SK-N-SH (cell line): ENCODE results near the gene SSBP2. TPM values are rescaled to one million over a fixed set of nuclear protein-coding genes. Genes with fewer than 3 reads are reported as not detected.

Experiments
- CTCF ChIA-PET: fragments of 300-600, 350-600 bp; formaldehyde crosslinking; extraction: SDS; loops from one replicate; lab custom pipeline; 2021; lab: Yijun Ruan, JAX
- POLR2A ChIA-PET: fragments of 350-600 bp; sonication (Branson Sonifier 250); formaldehyde crosslinking; extraction: SDS; loops from one replicate; lab custom pipeline; 2020; ENCODE audit warnings: antibody characterized with exemption, inconsistent platforms; lab: Yijun Ruan, JAX
- DNase-seq: peaks from one replicate; pipeline ENCODE4 v3.0.0; 2012
- H2AFZ ChIP-seq: fragments of 200-600 bp; sonication (generic); 2 replicates; pipeline ENCODE4 v1.8.1; 2016; ENCODE audit warnings: antibody characterized with exemption, mild to moderate bottlenecking, low read depth
- H3F3A ChIP-seq: fragments of 200-600 bp; sonication (generic); replicated peaks from 2 replicates; pipeline ENCODE3; 2016; ENCODE audit warnings: antibody characterized with exemption, mild to moderate bottlenecking; ENCODE audit not compliant: insufficient read depth
- H3K27ac ChIP-seq, 2 experiments: fragments of 200-500 bp in 1 of 2; fragments of 200-600 bp in 1 of 2; sonication (Bioruptor generic) in 1 of 2; sonication (generic), shearing (Covaris generic) in 1 of 2; 2 replicates each; pipeline versions ENCODE4 v1.5.1 to v1.6.1; 2014 to 2016; ENCODE audit warnings: low read depth in 2 of 2, inconsistent platforms in 1 of 2, low read length in 1 of 2, mild to moderate bottlenecking in 1 of 2, mixed read lengths in 1 of 2
- H3K27me3 ChIP-seq: fragments of 200-600 bp; sonication (generic), shearing (Covaris generic); 2 replicates; pipeline ENCODE4 v1.6.1; 2016; ENCODE audit warnings: mixed run types; ENCODE audit not compliant: insufficient read depth
- H3K36me3 ChIP-seq, 2 experiments: fragments of 200-500 bp in 1 of 2; fragments of 200-600 bp in 1 of 2; sonication (Bioruptor generic) in 1 of 2; sonication (generic) in 1 of 2; replicated peaks in 1 of 2; 2 replicates each; pipeline versions ENCODE3 to v1.5.1; 2014 to 2016; ENCODE audit warnings: low read length in 1 of 2, mild to moderate bottlenecking in 1 of 2; ENCODE audit not compliant: insufficient read depth in 2 of 2, control insufficient read depth in 1 of 2
- H3K4me1 ChIP-seq, 2 experiments: fragments of 200-500 bp in 1 of 2; fragments of 200-600 bp in 1 of 2; sonication (Bioruptor generic) in 1 of 2; sonication (generic), shearing (Covaris generic) in 1 of 2; 2 replicates each; pipeline versions ENCODE4 v1.5.1 to v1.6.1; 2014 to 2016; ENCODE audit warnings: low read depth in 1 of 2, low read length in 1 of 2, mixed run types in 1 of 2; ENCODE audit not compliant: insufficient read depth in 2 of 2, control insufficient read depth in 1 of 2
- H3K4me2 ChIP-seq: fragments of 200-600 bp; sonication (generic), shearing (Covaris generic); 2 replicates; pipeline ENCODE4 v1.6.1; 2017; ENCODE audit warnings: mixed run types
- H3K4me3 ChIP-seq, 2 experiments: fragments of 200-500 bp in 1 of 2; fragments of 200-600 bp in 1 of 2; sonication (Bioruptor generic) in 1 of 2; sonication (generic), shearing (Covaris generic) in 1 of 2; 2 replicates each; pipeline versions ENCODE4 v1.5.1 to v1.8.1; 2014 to 2016; ENCODE audit warnings: low read depth in 2 of 2, inconsistent platforms in 1 of 2, low read length in 1 of 2, mild to moderate bottlenecking in 1 of 2, mixed read lengths in 1 of 2, moderate library complexity in 1 of 2
- H3K79me2 ChIP-seq: fragments of 200-600 bp; sonication (generic); 2 replicates; pipeline ENCODE4 v1.8.1; 2017; ENCODE audit warnings: mild to moderate bottlenecking; ENCODE audit not compliant: insufficient read depth
- H3K9ac ChIP-seq: fragments of 200-600 bp; sonication (generic); 2 replicates; pipeline ENCODE4 v1.6.1; 2017; ENCODE audit warnings: mixed run types
- H3K9me2 ChIP-seq: fragments of 200-600 bp; sonication (generic); 2 replicates; pipeline ENCODE4 v1.6.1; 2017; ENCODE audit warnings: mixed run types
- H3K9me3 ChIP-seq: fragments of 200-600 bp; sonication (generic); 2 replicates; pipeline ENCODE4 v1.6.1; 2017; ENCODE audit warnings: mixed run types, mild to moderate bottlenecking, moderate library complexity
- H4K20me1 ChIP-seq: fragments of 200-600 bp; sonication (generic); 2 replicates; pipeline ENCODE4 v1.6.1; 2017; ENCODE audit warnings: mild to moderate bottlenecking, mixed run types; ENCODE audit not compliant: insufficient read depth
- CHD2 ChIP-seq: fragments of 150-350 bp; IDR thresholded peaks from 2 replicates; pipeline ENCODE4 v1.6.1; 2018; ENCODE audit warnings: low read length; ENCODE audit not compliant: partially characterized antibody
- ELF1 ChIP-seq: IDR thresholded peaks from 2 replicates; pipeline ENCODE4 v1.4.0; 2012
- EP300 ChIP-seq, 2 experiments: IDR thresholded peaks; 2 replicates each; pipeline versions ENCODE4 v1.4.0 to v1.6.1; 2012; ENCODE audit warnings: borderline replicate concordance in 1 of 2, low read depth in 1 of 2, low read length in 1 of 2
- EZH2phosphoT487 ChIP-seq: fragments of 200-600 bp; sonication (generic); IDR thresholded peaks from 2 replicates; pipeline ENCODE4 v1.6.1; 2017; ENCODE audit warnings: low read depth, mixed run types, mild to moderate bottlenecking, antibody characterized with exemption, moderate library complexity, borderline replicate concordance
- FOXM1 ChIP-seq: IDR thresholded peaks from 2 replicates; pipeline ENCODE4 v1.4.0; 2012; ENCODE audit warnings: low read depth, mild to moderate bottlenecking
- IRF3 ChIP-seq: fragments of 150-350 bp; IDR thresholded peaks from 2 replicates; pipeline ENCODE4 v1.6.1; 2016; ENCODE audit warnings: mild to moderate bottlenecking, low read depth, low read length
- JUND ChIP-seq: IDR thresholded peaks from 2 replicates; pipeline ENCODE4 v1.4.0; 2012
- MEF2A ChIP-seq: IDR thresholded peaks from 2 replicates; pipeline ENCODE4 v1.4.0; 2012; ENCODE audit warnings: low read depth, borderline replicate concordance
- NRF1 ChIP-seq: IDR thresholded peaks from 2 replicates; pipeline ENCODE4 v1.6.1; 2012; ENCODE audit warnings: low read depth, mild to moderate bottlenecking, low read length
- PBX3 ChIP-seq: IDR thresholded peaks from 2 replicates; pipeline ENCODE4; 2012
- POLR2AphosphoS5 ChIP-seq: IDR thresholded peaks from 2 replicates; pipeline ENCODE4 v1.6.1; 2012; ENCODE audit warnings: low read depth, low read length
- RAD21 ChIP-seq: IDR thresholded peaks from 2 replicates; pipeline ENCODE4 v1.6.1; 2012; ENCODE audit warnings: mild to moderate bottlenecking, low read length
- RXRA ChIP-seq: IDR thresholded peaks from 2 replicates; pipeline ENCODE4 v1.4.0; 2012; ENCODE audit warnings: low read depth, mild to moderate bottlenecking, borderline replicate concordance
- SIN3A ChIP-seq: IDR thresholded peaks from 2 replicates; pipeline ENCODE4 v1.6.1; 2012; ENCODE audit warnings: low read depth, mild to moderate bottlenecking, low read length, moderate library complexity, borderline replicate concordance
- SMC3 ChIP-seq: IDR thresholded peaks from 2 replicates; pipeline ENCODE4 v1.6.1; 2012; ENCODE audit warnings: low read depth, low read length, improper control_type of control experiment
- TAF1 ChIP-seq: IDR thresholded peaks from 2 replicates; pipeline ENCODE4 v1.6.1; 2012; ENCODE audit warnings: low read depth, mild to moderate bottlenecking, low read length, moderate library complexity, borderline replicate concordance
- TCF12 ChIP-seq: IDR thresholded peaks from 2 replicates; pipeline ENCODE4 v1.4.0; 2012
- TEAD4 ChIP-seq: IDR thresholded peaks from 2 replicates; pipeline ENCODE4 v1.4.0; 2012; ENCODE audit warnings: mild to moderate bottlenecking, borderline replicate concordance; ENCODE audit not compliant: insufficient read depth
- YY1 ChIP-seq: IDR thresholded peaks from 2 replicates; pipeline ENCODE4 v1.4.0; 2012; ENCODE audit warnings: low read depth, mild to moderate bottlenecking
- WGBS: methylation state at CpG from one replicate; pipeline ENCODE4 v1.1.6; 2017; ENCODE audit warnings: low lambda C conversion rate; 5-methylcytosine and 5-hydroxymethylcytosine counted together
- polyA plus RNA-seq, 3 experiments: library from polyadenylated mRNA; depleted of rRNA; stranded (reverse); fragments of >200 nt; gene quantifications; 2 replicates each; pipeline ENCODE4 v1.2.3, GENCODE V29; 2012
- TF ChIP-seq, protein P1 (sequence below): IDR thresholded peaks from 2 replicates; pipeline ENCODE4 v1.4.0; 2012; ENCODE audit warnings: low read depth, borderline replicate concordance

The SSBP2 gene
- polyA plus RNA-seq, 1 of the 3 experiments (the other 2 are of a cell fraction) = 35.3 TPM

- Histone ChIP-seq H3K4me1 (no peaks in the 10 kb centered on the region; a peak in 1 of 4 replicates), H3K4me2 (no peak overlapping the region), H3K9me3 (no peaks in the 10 kb centered on the region), H3K27me3 (no peaks in the 10 kb centered on the region), H3K4me3 (no peak overlapping the region), H3K79me2 (no peaks in the 10 kb centered on the region), H3K27ac (no peak overlapping the region), H3F3A (no peaks in the 10 kb centered on the region), H3K9me2 (no peaks in the 10 kb centered on the region), H3K9ac (no peak overlapping the region), H4K20me1 (no peaks in the 10 kb centered on the region), H2AFZ (no peak overlapping the region), H3K36me3 (no peaks in the 10 kb centered on the region)
- no peak for TF ChIP-seq NRF1
- TF ChIP-seq FOXM1 = no peak
- TF ChIP-seq JUND = no peak
- TF ChIP-seq MEF2A = no peak
- TF ChIP-seq RXRA = no peak
- TF ChIP-seq RAD21 = no peak
- no peak for TF ChIP-seq TCF12
- TF ChIP-seq EP300 (IDR thresholded peaks at IDR 0.05; ENCODE audit: borderline replicate concordance in 1 of 2, low read depth in 1 of 2, low read length in 1 of 2) = no peak
- no peak for TF ChIP-seq PBX3
- no peak for TF ChIP-seq CHD2
- no peak for TF ChIP-seq SMC3
- no peak for TF ChIP-seq SIN3A
- no peak for TF ChIP-seq TEAD4
- no peak for TF ChIP-seq TAF1
- no peak for TF ChIP-seq POLR2AphosphoS5
- no peak for TF ChIP-seq EZH2phosphoT487
- no peak for TF ChIP-seq IRF3
- TF ChIP-seq, protein P1, sequence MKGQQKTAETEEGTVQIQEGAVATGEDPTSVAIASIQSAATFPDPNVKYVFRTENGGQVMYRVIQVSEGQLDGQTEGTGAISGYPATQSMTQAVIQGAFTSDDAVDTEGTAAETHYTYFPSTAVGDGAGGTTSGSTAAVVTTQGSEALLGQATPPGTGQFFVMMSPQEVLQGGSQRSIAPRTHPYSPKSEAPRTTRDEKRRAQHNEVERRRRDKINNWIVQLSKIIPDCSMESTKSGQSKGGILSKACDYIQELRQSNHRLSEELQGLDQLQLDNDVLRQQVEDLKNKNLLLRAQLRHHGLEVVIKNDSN = no peak
- TF ChIP-seq ELF1 = no peak
- TF ChIP-seq YY1 = no peak
- ChIA-PET CTCF (no interaction called here), POLR2A (no interaction called here)
- DNase-seq = no peak
- WGBS = 88% methylated on average over 5 of the region's 5 CpGs
Observed at GRCh38 chr5:81365541-81365940, 385.4 kb downstream of the SSBP2 start.
